GM19035 (cell line): Measurements from ENCODE around the gene USP48.

Source experiments
- ATAC-seq: cut with Tn5 transposase; IDR thresholded peaks from one replicate; pipeline ENCODE4 v1.9.1; 2021; ENCODE audit not compliant: unreplicated experiment

Gene USP48

DNA sequence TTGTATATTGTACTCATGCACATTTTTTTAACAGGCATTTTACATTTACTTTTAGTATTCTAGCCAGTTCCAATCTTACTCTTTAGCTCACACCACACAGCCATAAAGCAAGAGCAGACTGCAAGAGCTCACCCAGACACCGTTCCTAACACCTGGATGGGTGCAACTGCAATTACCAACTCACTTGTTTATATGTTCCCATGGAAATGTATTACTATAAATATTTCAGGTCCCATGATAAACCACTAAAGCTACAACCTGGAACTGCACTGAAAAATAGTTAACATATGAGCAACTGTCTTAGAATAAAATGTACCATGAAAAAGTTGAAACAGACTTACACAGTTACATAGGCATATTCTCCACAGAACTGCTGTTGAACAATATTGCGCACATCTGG, 30.8 kb downstream of the USP48 start:
- no peak for ATAC-seq

DNA sequence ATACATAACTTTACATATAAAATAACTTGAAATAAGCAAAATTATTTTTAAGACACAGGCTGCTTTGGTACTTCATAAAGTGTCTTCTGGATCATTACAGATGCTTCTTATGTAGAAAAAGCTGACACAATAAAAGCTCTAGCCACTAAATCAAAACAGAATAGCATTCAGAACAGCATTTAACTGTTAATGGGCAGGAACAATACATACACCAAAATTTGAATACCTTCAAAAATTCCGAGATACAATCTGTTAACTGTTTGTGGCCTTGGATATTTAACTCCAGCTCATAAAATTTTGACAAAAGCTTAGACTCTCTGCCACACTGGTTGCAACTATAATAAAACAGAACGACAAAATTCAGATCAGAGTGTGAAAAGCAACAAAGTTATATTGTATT, 31.7 kb downstream of the USP48 start:
- no peak for ATAC-seq

DNA sequence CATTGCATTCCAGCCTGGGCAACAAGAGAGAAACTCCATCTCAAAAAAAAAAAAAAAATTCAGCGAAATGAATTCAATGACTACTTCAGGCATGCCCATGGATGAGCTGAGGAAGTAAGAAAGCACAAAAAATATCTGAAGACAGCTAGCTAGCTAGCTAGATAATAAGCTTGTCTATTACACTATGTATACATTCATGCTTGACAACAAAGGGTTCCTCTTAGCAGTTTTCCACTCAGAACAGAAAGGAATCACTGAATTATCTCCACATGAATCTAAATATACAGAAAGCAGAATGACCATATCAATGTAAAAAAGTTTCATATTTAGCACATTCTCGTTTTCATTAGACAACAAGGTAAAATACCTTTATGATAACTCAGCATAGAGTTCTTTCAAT, 32.1 kb downstream of the USP48 start:
- no peak for ATAC-seq

DNA sequence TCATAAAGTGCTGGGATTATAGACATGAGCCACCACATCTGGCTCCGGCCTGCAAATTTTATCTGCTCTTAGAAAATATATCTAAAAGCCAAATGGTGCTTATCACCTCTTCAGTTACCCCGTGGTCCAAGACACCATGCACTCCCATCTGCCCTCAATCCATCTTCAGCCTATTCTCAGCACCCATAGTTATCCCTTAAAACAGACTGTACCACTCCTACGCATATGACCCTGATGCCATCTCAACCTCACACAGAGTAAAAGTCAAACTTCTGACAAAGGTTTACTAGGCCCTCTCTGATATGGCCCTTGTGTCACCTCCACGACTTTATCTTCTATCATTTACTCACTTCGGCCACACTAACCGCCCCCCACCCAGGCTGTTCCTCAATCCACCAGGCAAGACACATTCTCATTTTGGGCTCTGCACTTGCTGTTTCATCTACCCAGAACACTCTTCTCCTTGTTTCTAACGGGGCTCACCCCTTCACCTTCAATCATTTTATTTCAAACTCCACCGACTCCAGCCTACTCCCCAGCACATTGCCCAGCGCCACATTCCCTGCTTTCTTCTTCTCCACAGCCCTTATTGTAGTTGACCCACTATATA, 33.0 kb downstream of the USP48 start:
- no peak for ATAC-seq

DNA sequence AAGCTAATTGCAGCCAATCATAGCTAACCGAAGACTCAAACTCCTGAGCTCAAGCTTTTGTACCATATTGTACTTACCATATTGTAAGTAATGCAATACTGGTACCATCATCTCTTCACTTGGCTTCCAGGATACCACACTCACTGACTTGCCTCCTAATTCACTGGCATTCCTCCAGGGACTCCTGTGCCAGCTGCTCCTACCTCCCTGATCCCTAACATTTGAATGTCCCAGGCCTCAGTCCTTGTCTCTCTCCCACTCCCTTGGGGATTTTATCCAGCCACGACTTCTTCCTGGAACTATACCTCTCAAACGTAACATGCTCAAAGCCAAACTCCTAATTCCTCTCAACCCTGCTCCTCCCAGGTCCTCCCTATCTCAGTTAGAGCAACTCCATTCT, 33.8 kb downstream of the USP48 start:
- ATAC-seq = no peak

GRCh38 chr1:21743476-21743875, 39.5 kb downstream of the USP48 start:
- ATAC-seq = no peak

DNA sequence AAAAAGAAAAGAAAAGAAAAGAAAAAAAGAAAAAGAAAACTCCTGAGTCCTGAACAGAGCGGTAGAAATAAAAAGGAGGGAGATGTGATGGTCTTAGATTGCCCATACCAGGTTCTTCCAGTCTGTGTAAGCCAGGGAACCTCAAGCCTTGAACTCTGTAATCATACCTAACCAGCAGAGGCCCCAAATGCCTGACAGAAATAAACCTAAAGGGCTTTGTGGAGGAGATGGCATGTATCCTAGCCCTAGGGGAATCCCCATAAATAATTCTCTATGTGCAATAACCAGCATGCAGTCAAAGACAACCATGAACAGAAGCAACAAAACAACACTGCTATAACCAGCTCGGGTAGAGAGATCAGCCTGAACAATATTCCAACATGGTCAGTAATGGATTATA, 40.4 kb downstream of the USP48 start:
- no peak for ATAC-seq

- ATAC-seq = no peak
Observed at GRCh38 chr1:21741206-21741605, 41.7 kb downstream of the USP48 start.

DNA sequence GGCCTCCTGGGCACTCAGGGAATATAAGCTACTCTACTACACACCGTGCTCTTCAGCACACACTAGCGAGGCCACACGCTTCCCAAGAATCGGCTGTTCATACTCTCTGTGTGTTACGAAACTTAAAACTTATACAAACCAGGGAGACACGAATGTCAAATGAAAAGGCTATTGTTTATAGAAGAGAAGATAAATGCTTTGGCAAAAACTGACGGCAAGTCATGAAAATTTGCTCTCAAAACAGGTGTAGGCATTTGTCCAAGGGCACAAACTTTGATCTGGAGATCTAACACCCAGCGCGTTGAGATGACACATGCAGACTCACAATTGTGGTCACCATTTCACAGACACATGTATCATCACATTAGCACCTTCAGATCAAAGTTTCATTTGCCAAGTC, 46.1 kb downstream of the USP48 start:
- ATAC-seq = no peak

DNA sequence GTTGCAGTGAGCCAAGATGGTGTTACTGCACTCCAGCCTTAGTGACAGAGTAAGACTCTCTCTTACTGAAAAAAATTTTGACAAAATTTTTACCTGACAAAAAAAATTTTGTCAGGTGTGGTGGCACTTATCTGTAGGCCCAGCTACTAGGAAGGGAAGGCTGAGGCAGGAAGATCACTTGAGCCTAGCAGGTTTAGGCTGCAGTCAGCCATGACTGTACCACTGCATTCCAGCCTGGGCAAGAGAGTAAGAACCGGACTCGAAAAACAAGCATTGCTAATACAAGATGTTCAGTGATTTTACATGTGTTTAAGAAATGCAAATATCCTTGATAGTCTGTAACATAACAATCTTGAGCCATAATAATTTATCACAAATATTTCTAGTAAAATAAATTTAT, 46.9 kb downstream of the USP48 start:
- ATAC-seq = no peak

- no peak for ATAC-seq
Observed at GRCh38 chr1:21734526-21734925, 48.4 kb downstream of the USP48 start.

DNA sequence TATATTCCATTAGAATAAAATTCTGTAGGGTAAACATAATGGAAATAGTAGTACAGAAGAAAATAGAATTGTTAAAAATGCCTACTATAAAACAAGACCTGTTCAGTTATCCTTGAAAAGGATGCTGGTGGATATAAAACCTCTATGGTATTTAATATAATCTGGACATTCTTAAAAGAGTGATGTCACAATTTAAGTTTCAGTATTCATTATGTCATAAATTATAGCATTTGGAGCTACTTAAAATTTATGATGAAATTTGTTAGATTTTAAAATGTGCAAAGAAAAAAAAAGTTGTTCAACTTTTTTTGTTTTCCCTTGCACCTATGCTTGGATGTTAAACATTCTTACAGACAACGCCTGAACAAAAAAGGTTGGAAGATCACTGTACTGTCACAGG, 50.3 kb downstream of the USP48 start:
- ATAC-seq = no peak

- no peak for ATAC-seq
Observed at GRCh38 chr1:21725748-21726392, 57.1 kb downstream of the USP48 start.

- ATAC-seq = no peak
Observed at GRCh38 chr1:21724570-21724969, 58.4 kb downstream of the USP48 start.

DNA sequence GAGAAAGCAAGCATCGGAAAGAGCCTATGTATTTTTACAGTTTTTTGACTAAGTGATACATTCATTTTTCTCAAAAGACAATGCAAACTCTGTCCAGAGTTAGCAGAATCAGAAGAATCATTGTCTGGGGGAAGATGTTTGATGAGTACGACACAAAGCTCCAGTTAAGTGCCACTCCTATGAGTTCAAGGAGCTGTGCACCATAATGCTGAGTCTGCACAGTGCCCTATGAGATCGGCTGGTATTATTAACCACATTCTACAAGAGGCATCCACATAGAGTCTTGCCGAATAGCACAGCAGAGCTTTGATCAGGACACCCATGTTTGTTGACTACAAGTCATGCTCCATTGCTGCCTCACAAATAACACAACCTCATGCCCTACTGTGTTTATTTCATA, 58.9 kb downstream of the USP48 start:
- ATAC-seq = no peak

GRCh38 chr1:21721295-21721985, 61.5 kb downstream of the USP48 start:
- ATAC-seq = no peak

DNA sequence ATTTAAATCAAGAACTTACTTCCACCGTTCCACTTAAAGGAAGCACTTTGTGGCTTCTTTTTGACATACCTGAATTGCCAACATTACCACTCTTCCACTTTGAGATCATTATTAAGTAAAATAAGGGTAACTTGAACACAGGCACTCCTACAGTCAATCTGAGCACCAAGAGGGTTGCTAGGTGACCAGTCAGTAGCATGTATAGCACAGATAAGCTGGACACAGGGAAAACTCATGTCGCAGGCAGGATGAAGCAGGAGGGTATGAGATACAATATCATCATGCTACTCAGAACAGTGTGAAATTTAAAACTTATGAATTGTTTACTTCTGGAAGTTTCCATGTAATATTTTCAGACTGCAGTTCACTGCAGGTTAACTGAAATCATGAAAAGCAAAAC, 66.8 kb downstream of the USP48 start:
- no peak for ATAC-seq

DNA sequence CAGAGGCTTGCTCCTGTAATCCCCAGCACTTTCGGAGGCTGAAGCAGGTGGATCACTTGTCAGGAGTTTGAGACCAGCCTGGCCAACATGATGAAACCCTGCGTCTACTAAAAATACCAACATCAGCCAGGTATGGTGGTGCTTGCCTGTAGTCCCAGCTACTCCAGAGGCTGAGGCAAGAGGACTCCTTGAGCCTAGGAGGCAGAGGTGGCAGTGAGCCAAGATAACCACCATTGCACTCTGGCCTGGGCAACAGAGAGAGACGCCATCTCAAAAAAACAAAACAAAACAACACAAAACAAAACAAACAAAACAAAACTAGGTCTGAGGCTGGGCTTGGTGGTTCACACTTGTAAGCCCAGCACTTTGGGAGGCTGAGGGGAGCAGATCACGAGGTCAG, 75.1 kb downstream of the USP48 start:
- no peak for ATAC-seq

DNA sequence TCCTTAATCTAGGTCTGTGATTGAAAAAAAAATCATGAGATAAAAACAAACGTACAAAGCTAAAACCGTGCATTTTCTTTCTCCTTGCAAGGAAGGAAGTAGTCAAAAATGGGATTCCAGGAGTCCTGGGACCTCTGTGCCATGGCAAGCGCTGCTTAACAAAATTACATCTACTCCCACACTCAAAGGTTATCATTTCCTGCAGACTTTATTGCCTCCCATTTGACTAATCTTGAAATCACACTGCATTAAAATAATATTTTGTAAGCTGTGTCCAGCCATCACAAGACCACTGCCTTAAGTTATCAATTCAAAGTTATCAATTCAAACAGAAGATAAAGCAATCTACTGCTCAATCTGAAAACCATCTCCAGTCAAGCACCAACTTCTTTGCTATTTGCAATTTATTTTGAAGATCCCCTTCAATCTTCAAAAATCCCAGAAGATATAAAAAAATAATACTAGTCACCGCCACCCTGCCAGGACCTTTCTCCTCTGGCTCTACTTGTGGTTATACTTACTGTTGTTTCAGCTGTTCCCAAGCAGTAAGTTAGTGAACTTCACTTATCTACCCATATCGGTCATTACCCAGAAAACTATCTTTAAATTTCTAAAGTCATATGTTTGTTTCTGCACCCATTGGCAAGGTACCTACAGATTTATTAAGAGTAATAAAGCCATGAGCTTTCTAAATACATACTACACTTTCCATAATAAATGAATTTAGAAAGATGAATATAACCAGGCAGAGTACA, 75.7 kb downstream of the USP48 start:
- no peak for ATAC-seq

- no peak for ATAC-seq
Observed at GRCh38 chr1:21706151-21706835, 76.7 kb downstream of the USP48 start.

GRCh38 chr1:21705303-21705980, 77.5 kb downstream of the USP48 start:
- ATAC-seq = no peak
